ENCODE measurements around the gene LRRC8B. TPM values are rescaled to one million over a fixed set of nuclear protein-coding genes. Genes with fewer than 3 reads are reported as not detected.

The LRRC8B gene
- total RNA-seq, 1 donor from 2014 or later, result 6.4 TPM

- H3K9me3 Mint-ChIP-seq (ENCODE audit: unreplicated experiment), result peaks cover 3% of the 10 kb centered on the region
- H3K9me3 ChIP-seq (ENCODE audit: insufficient read depth, low read depth, low read length), result no peaks in the 10 kb centered on the region
- H4K20me1 ChIP-seq (ENCODE audit: insufficient read depth, low read length), result no peaks in the 10 kb centered on the region
- no peak overlapping the region for H3K27ac ChIP-seq (ENCODE audit: low read depth, low read length)
- no peak for TF ChIP-seq CTCF (IDR thresholded peaks at IDR 0.05; ENCODE audit: insufficient read depth, low read depth, low read length)
- TF ChIP-seq EZH2 (IDR thresholded peaks at IDR 0.05; ENCODE audit: insufficient read depth, low read length), result no peak
- H3K27me3 Mint-ChIP-seq (ENCODE audit: low read depth, unreplicated experiment), result no peaks in the 10 kb centered on the region
- no peak overlapping the region for H3K9ac ChIP-seq (ENCODE audit: low read length)
- H3K27ac Mint-ChIP-seq (ENCODE audit: unreplicated experiment), result no peak overlapping the region
- H3K4me3 Mint-ChIP-seq (ENCODE audit: unreplicated experiment), result no peak overlapping the region
- no peaks in the 10 kb centered on the region for H3K27me3 ChIP-seq (ENCODE audit: insufficient read depth, low read length)
- H3K4me3 ChIP-seq (ENCODE audit: insufficient read depth, low read depth, low read length), result no peak overlapping the region
- H3K4me2 ChIP-seq (ENCODE audit: low read length), result no peak overlapping the region
- no peak overlapping the region for H2AFZ ChIP-seq (ENCODE audit: low read depth, low read length)
- no peaks in the 10 kb centered on the region for H3K4me1 ChIP-seq (ENCODE audit: insufficient read depth, low read length)
- FAIRE-seq (no peak), DNase-seq (ENCODE audit: low read depth) (no peak)
- no peaks in the 10 kb centered on the region for H3K4me1 Mint-ChIP-seq (ENCODE audit: low read depth, unreplicated experiment)
- no peaks in the 10 kb centered on the region for H3K36me3 ChIP-seq (ENCODE audit: insufficient read depth, low read length)
- peaks cover 46% of the 10 kb centered on the region for H3K79me2 ChIP-seq (ENCODE audit: insufficient read depth, low read length)
- no peaks in the 10 kb centered on the region for H3K36me3 Mint-ChIP-seq (ENCODE audit: low read depth, unreplicated experiment)
These were observed 119.6 kb downstream of the LRRC8B start for GRCh38 chr1:89644119-89644814.

GRCh38 chr1:89646259-89646658 is 121.6 kb downstream of the LRRC8B start:
- Histone ChIP-seq H4K20me1 (ENCODE audit: insufficient read depth, low read length) (no peaks in the 10 kb centered on the region), H3K9me3 (ENCODE audit: insufficient read depth, low read depth, low read length) (no peaks in the 10 kb centered on the region), H3K27ac (ENCODE audit: low read depth, low read length) (no peak overlapping the region), H2AFZ (ENCODE audit: low read depth, low read length) (no peak overlapping the region), H3K36me3 (ENCODE audit: insufficient read depth, low read length) (no peaks in the 10 kb centered on the region), H3K4me1 (ENCODE audit: insufficient read depth, low read length) (no peaks in the 10 kb centered on the region), H3K9ac (ENCODE audit: low read length) (no peak overlapping the region), H3K4me2 (ENCODE audit: low read length) (no peak overlapping the region), H3K79me2 (ENCODE audit: insufficient read depth, low read length) (peaks cover 36% of the 10 kb centered on the region), H3K27me3 (ENCODE audit: insufficient read depth, low read length) (no peaks in the 10 kb centered on the region), H3K4me3 (ENCODE audit: insufficient read depth, low read depth, low read length) (no peak overlapping the region)
- H3K4me1 Mint-ChIP-seq (ENCODE audit: low read depth, unreplicated experiment), result no peaks in the 10 kb centered on the region
- H3K27ac Mint-ChIP-seq (ENCODE audit: unreplicated experiment), result no peak overlapping the region
- no peak overlapping the region for H3K4me3 Mint-ChIP-seq (ENCODE audit: unreplicated experiment)
- TF ChIP-seq CTCF (IDR thresholded peaks at IDR 0.05; ENCODE audit: insufficient read depth, low read depth, low read length) (no peak), EZH2 (IDR thresholded peaks at IDR 0.05; ENCODE audit: insufficient read depth, low read length) (no peak)
- peaks cover 3% of the 10 kb centered on the region for H3K9me3 Mint-ChIP-seq (ENCODE audit: unreplicated experiment)
- H3K36me3 Mint-ChIP-seq (ENCODE audit: low read depth, unreplicated experiment), result no peaks in the 10 kb centered on the region
- FAIRE-seq (no peak), DNase-seq (ENCODE audit: low read depth) (no peak)
- H3K27me3 Mint-ChIP-seq (ENCODE audit: low read depth, unreplicated experiment), result no peaks in the 10 kb centered on the region

Other genes with a start within 250 kb of the LRRC8B start
- gene GBP6, start 160.8 kb upstream of the LRRC8B start, total RNA-seq, result 0.07 TPM in 1 of 2 replicates, not detected in the other
- gene LRRC8C, start 108.3 kb downstream of the LRRC8B start, total RNA-seq, result 2.3 and 2.4 TPM in 2 replicates

All from astrocyte (in vitro differentiated cells and primary cell).